ENCODE results near the gene CHCHD3. TPM values are rescaled to one million over a fixed set of nuclear protein-coding genes. Genes with fewer than 3 reads are reported as not detected.

Gene CHCHD3
- total RNA-seq, 4 donors from 2014 or later: 33.9 to 37.2 (median 35.8) TPM

DNA sequence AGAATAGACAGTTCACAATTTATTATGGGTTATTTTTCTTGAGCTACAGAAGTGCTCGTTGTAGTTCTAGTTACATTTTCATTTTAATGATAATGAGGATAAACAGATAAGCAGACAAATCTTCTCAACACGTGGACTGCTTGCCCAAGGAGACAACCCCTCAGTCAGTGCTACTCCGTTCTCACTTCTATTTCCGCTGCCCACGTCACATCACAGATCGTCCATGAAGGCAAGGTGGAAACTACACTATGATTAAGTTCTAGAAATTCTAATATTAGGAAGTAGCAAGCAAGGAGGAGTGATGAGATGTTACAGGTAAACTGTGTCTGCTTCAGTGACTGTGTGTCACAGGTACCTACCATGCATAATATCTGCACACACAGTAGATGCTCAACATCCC is 210.5 kb downstream of the CHCHD3 start:
- no peaks in the 10 kb centered on the region for H3K27me3 ChIP-seq
- no peak for DNase-seq (ENCODE audit: low spot score in 2 of 2)
- TF ChIP-seq, protein P1, sequence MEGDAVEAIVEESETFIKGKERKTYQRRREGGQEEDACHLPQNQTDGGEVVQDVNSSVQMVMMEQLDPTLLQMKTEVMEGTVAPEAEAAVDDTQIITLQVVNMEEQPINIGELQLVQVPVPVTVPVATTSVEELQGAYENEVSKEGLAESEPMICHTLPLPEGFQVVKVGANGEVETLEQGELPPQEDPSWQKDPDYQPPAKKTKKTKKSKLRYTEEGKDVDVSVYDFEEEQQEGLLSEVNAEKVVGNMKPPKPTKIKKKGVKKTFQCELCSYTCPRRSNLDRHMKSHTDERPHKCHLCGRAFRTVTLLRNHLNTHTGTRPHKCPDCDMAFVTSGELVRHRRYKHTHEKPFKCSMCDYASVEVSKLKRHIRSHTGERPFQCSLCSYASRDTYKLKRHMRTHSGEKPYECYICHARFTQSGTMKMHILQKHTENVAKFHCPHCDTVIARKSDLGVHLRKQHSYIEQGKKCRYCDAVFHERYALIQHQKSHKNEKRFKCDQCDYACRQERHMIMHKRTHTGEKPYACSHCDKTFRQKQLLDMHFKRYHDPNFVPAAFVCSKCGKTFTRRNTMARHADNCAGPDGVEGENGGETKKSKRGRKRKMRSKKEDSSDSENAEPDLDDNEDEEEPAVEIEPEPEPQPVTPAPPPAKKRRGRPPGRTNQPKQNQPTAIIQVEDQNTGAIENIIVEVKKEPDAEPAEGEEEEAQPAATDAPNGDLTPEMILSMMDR (IDR thresholded peaks at IDR 0.05): no peak
- TF ChIP-seq POLR2A (IDR thresholded peaks at IDR 0.05): no peak
- no peak for TF ChIP-seq POLR2AphosphoS5 (IDR thresholded peaks at IDR 0.05)
- TF ChIP-seq EP300 (IDR thresholded peaks at IDR 0.05): no peak
- H3K4me1 ChIP-seq: no peaks in the 10 kb centered on the region
- H3K27ac ChIP-seq: no peak overlapping the region
- H3K4me3 ChIP-seq: no peak overlapping the region
- H3K36me3 ChIP-seq: no peaks in the 10 kb centered on the region
- 88% methylated on average over 6 of the region's 6 CpGs for WGBS
- H3K9me3 ChIP-seq: no peaks in the 10 kb centered on the region

GRCh38 chr7:132869166-132869861 is 212.6 kb downstream of the CHCHD3 start:
- no peaks in the 10 kb centered on the region for H3K36me3 ChIP-seq
- no peaks in the 10 kb centered on the region for H3K9me3 ChIP-seq
- WGBS: 86% methylated on average over 5 of the region's 5 CpGs
- TF ChIP-seq POLR2A (IDR thresholded peaks at IDR 0.05): no peak
- TF ChIP-seq, protein P1 (IDR thresholded peaks at IDR 0.05): no peak
- H3K4me1 ChIP-seq: no peaks in the 10 kb centered on the region
- H3K27me3 ChIP-seq: no peaks in the 10 kb centered on the region
- no peak overlapping the region for H3K27ac ChIP-seq
- no peak for DNase-seq (ENCODE audit: low spot score in 2 of 2)
- H3K4me3 ChIP-seq: no peak overlapping the region

DNA sequence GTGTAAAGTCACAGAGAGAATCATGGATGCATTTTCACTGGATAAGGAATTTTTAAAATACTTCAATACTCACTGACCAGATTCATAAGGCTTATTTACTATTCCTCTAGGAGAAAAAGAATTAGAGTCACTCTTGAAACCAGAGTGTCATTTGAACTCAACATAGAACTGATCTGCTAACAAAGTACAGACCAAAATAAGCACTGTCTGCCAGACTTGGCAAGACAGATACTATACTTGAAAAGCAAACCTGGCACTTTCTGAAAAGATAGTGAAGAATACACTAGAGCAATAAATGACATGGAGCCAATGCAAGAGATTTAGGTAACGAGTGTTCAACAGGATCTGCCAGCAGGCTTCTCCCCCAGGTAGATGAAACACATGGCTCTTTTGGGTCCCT is 215.3 kb downstream of the CHCHD3 start:
- no peaks in the 10 kb centered on the region for H3K36me3 ChIP-seq
- H3K4me1 ChIP-seq: no peaks in the 10 kb centered on the region
- H3K27ac ChIP-seq: no peak overlapping the region
- no peaks in the 10 kb centered on the region for H3K27me3 ChIP-seq
- TF ChIP-seq POLR2AphosphoS5 (IDR thresholded peaks at IDR 0.05) (no peak), EP300 (IDR thresholded peaks at IDR 0.05) (no peak), POLR2A (IDR thresholded peaks at IDR 0.05) (no peak)
- TF ChIP-seq, protein P1 (IDR thresholded peaks at IDR 0.05): no peak
- DNase-seq (ENCODE audit: low spot score in 2 of 2): no peak
- 85% methylated on average over 1 of the region's 1 CpG for WGBS
- H3K4me3 ChIP-seq: no peak overlapping the region
- peaks cover 4% of the 10 kb centered on the region for H3K9me3 ChIP-seq

DNA sequence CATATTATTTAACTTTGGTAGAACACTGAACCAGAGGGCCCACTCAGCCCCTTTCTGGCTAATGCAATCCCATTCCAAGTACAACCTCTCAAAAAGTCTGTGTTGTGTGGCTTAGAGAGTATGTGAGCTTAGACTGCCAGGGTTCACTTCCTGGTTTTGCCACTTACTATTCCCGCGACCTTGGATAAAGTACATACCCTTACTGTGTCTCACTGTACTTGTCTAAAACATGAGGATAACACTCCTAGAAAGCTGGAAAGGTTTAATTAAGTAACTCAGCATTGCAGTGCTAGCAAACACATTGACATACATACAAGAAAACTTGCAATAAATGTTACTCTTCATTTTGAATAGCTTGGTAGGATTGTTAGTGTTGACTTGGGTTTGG is 215.8 kb downstream of the CHCHD3 start:
- TF ChIP-seq POLR2AphosphoS5 (IDR thresholded peaks at IDR 0.05) (no peak), POLR2A (IDR thresholded peaks at IDR 0.05) (no peak), EP300 (IDR thresholded peaks at IDR 0.05) (no peak)
- TF ChIP-seq, protein P1 (IDR thresholded peaks at IDR 0.05): no peak
- Histone ChIP-seq H3K27me3 (no peaks in the 10 kb centered on the region), H3K4me3 (no peak overlapping the region), H3K36me3 (no peaks in the 10 kb centered on the region), H3K27ac (no peak overlapping the region), H3K9me3 (peaks cover 4% of the 10 kb centered on the region), H3K4me1 (no peaks in the 10 kb centered on the region)
- DNase-seq (ENCODE audit: low spot score in 2 of 2): no peak
- 89% methylated on average over 2 of the region's 2 CpGs for WGBS

DNA sequence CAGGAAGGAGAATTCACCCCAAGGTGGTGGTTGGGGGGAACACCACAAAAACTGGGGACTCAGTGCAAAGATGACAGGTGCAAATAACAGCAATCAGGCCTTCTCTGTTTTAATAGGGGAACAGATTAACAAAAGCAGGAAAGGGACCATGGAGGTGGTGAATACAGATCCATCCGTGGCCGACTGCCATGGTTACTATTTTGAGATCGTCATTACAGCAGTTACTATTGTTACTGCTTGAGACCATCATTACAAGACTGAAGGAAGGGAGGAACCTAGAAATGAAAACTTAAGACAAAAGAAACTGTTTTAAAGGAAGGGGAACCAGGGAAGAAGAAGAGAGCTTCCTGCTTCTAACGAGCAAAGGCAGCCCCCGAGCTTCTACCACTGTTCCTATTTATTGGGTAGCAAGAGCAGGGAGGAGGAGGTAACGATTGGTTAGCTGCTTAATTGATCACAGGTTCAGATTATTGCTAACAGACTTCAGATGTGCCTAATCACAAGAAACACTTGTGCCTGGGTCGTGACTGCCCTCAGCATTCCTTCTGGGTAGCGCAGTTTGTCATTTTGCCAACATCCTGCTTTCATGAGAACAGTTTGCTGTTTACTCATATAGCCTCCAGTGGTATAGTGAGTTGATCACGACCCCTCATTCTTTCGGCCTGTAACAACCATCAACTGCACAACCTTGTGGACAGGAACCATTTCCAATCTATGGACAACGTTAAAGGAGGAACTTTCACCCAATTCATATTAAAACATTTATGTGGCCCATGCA is 216.3 kb downstream of the CHCHD3 start:
- no peak for TF ChIP-seq POLR2AphosphoS5 (IDR thresholded peaks at IDR 0.05)
- TF ChIP-seq EP300 (IDR thresholded peaks at IDR 0.05): no peak
- TF ChIP-seq, protein P1 (IDR thresholded peaks at IDR 0.05): no peak
- no peak for TF ChIP-seq POLR2A (IDR thresholded peaks at IDR 0.05)
- H3K9me3 ChIP-seq: peaks cover 4% of the 10 kb centered on the region
- no peak for DNase-seq (ENCODE audit: low spot score in 2 of 2)
- WGBS: 62% methylated on average over 11 of the region's 11 CpGs
- no peak overlapping the region for H3K4me3 ChIP-seq
- H3K4me1 ChIP-seq: no peaks in the 10 kb centered on the region
- no peak overlapping the region for H3K27ac ChIP-seq
- no peaks in the 10 kb centered on the region for H3K36me3 ChIP-seq
- no peaks in the 10 kb centered on the region for H3K27me3 ChIP-seq
